ENCODE data around the gene AGBL1. TPM values are rescaled to one million over a fixed set of nuclear protein-coding genes. Genes with fewer than 3 reads are reported as not detected.

Gene AGBL1
- total and polyA plus RNA-seq, 2 donors (not counting 1 experiment from before 2014, with no cell fraction given) = not detected

- ChIA-PET CTCF (no interaction called here), POLR2A (no interaction called here)
- Histone ChIP-seq H3K79me2 (ENCODE audit: control insufficient read depth, insufficient read depth, low read length) (no peaks in the 10 kb centered on the region), H3K36me3 (replicated peaks in 1 of 2; ENCODE audit: control extremely low read depth in 1 of 2, control insufficient read depth in 1 of 2, extremely low read depth in 1 of 2, insufficient read depth in 2 of 2, low read length in 1 of 2) (no peaks in the 10 kb centered on the region), H3K4me2 (replicated peaks; ENCODE audit: low read depth, low read length, poor library complexity, severe bottlenecking) (no peak overlapping the region), H3K9ac (ENCODE audit: low read length) (no peak overlapping the region), H3K4me1 (ENCODE audit: control insufficient read depth in 2 of 2, insufficient read depth in 2 of 2, low read length in 2 of 2) (no peaks in the 10 kb centered on the region), H3K4me3 (ENCODE audit: control extremely low read depth in 1 of 5, extremely low read depth in 1 of 5, insufficient read depth in 1 of 5, low read depth in 2 of 5, low read length in 4 of 5) (no peak overlapping the region), H3K9me3 (ENCODE audit: control extremely low read depth in 1 of 3, control insufficient read depth in 2 of 3, insufficient read depth in 1 of 3, low read length in 2 of 3) (no peaks in the 10 kb centered on the region), H3K27ac (ENCODE audit: low read length in 2 of 2) (no peak overlapping the region), H3K27me3 (replicated peaks in 1 of 4; ENCODE audit: control extremely low read depth in 1 of 4, control insufficient read depth in 3 of 4, insufficient read depth in 4 of 4, low read length in 3 of 4) (no peaks in the 10 kb centered on the region), H4K20me1 (ENCODE audit: control insufficient read depth, insufficient read depth, low read length, poor library complexity, severe bottlenecking) (no peaks in the 10 kb centered on the region), H2AFZ (ENCODE audit: insufficient read depth, low read depth, low read length, poor library complexity, severe bottlenecking) (peak overlapping the region; percentile 35)
- H3K9me3 Mint-ChIP-seq (ENCODE audit: insufficient read depth) = no peaks in the 10 kb centered on the region
- no peak for TF ChIP-seq EZH2 (IDR thresholded peaks at IDR 0.05; ENCODE audit: borderline replicate concordance, insufficient read depth, low read depth, low read length, poor library complexity, severe bottlenecking)
- no peak overlapping the region for H3K27ac Mint-ChIP-seq
- intact Hi-C loops (cut with micrococcal nuclease) = no loop called here
- H3K4me3 Mint-ChIP-seq = no peak overlapping the region
- DNase-seq (no peak), ATAC-seq (ENCODE audit: low read depth) (no peak)
- H3K27me3 Mint-ChIP-seq = no peaks in the 10 kb centered on the region
- peaks cover 12% of the 10 kb centered on the region for H3K4me1 Mint-ChIP-seq
- no CpG with 5 or more reads among the region's 1 CpG for WGBS (ENCODE audit: insufficient coverage)
Measured at GRCh38 chr15:86650094-86650493, 570.4 kb downstream of the AGBL1 start.

- no peaks in the 10 kb centered on the region for H4K20me1 ChIP-seq (ENCODE audit: control insufficient read depth, insufficient read depth, low read length, poor library complexity, severe bottlenecking)
- H3K4me3 ChIP-seq (ENCODE audit: control extremely low read depth in 1 of 5, extremely low read depth in 1 of 5, insufficient read depth in 1 of 5, low read depth in 2 of 5, low read length in 4 of 5) = no peak overlapping the region
- H3K9me3 ChIP-seq (ENCODE audit: control extremely low read depth in 1 of 3, control insufficient read depth in 2 of 3, insufficient read depth in 1 of 3, low read length in 2 of 3) = no peaks in the 10 kb centered on the region
- H3K4me1 Mint-ChIP-seq = peaks cover 12% of the 10 kb centered on the region
- H3K27me3 Mint-ChIP-seq = no peaks in the 10 kb centered on the region
- H3K36me3 ChIP-seq (replicated peaks in 1 of 2; ENCODE audit: control extremely low read depth in 1 of 2, control insufficient read depth in 1 of 2, extremely low read depth in 1 of 2, insufficient read depth in 2 of 2, low read length in 1 of 2) = no peaks in the 10 kb centered on the region
- H3K9me3 Mint-ChIP-seq (ENCODE audit: insufficient read depth) = no peaks in the 10 kb centered on the region
- no peak overlapping the region for H3K27ac Mint-ChIP-seq
- ChIA-PET CTCF (no interaction called here), POLR2A (no interaction called here)
- no peak overlapping the region for H3K27ac ChIP-seq (ENCODE audit: low read length in 2 of 2)
- H3K9ac ChIP-seq (ENCODE audit: low read length) = no peak overlapping the region
- DNase-seq (no peak), ATAC-seq (ENCODE audit: low read depth) (no peak)
- H3K4me2 ChIP-seq (replicated peaks; ENCODE audit: low read depth, low read length, poor library complexity, severe bottlenecking) = no peak overlapping the region
- H2AFZ ChIP-seq (ENCODE audit: insufficient read depth, low read depth, low read length, poor library complexity, severe bottlenecking) = no peak overlapping the region
- no peaks in the 10 kb centered on the region for H3K4me1 ChIP-seq (ENCODE audit: control insufficient read depth in 2 of 2, insufficient read depth in 2 of 2, low read length in 2 of 2)
- intact Hi-C loops (cut with micrococcal nuclease) = no loop called here
- H3K4me3 Mint-ChIP-seq = no peak overlapping the region
- H3K27me3 ChIP-seq (replicated peaks in 1 of 4; ENCODE audit: control extremely low read depth in 1 of 4, control insufficient read depth in 3 of 4, insufficient read depth in 4 of 4, low read length in 3 of 4) = no peaks in the 10 kb centered on the region
- 77% methylated on average over 5 of the region's 6 CpGs for WGBS (ENCODE audit: insufficient coverage)
- no peaks in the 10 kb centered on the region for H3K79me2 ChIP-seq (ENCODE audit: control insufficient read depth, insufficient read depth, low read length)
- TF ChIP-seq CTCF (IDR thresholded peaks at IDR 0.05) (no peak), EZH2 (IDR thresholded peaks at IDR 0.05; ENCODE audit: borderline replicate concordance, insufficient read depth, low read depth, low read length, poor library complexity, severe bottlenecking) (no peak)
Measured at GRCh38 chr15:86653344-86654197, 573.9 kb downstream of the AGBL1 start.

Data from B cell (primary cell).